ENCODE measurements around the gene LSM12.

The LSM12 gene

DNA sequence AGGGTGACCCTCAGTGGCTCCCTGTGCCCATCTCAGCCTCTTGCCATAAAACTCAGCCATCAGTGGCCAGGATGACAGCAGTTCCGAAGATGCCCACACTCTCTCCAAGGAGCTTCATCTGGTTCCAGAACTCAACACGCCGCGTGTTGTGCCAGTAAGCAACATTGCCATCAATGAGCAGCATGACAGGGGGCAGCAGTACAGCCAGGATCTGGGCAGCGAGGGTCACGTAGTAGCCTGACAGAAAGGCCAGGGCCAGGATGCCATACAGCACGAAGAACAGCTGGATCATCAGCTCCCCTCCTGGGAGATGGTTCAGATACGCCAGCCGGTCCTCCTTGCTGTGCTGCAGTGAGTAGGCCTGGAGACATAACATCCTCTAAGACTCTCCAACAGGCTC lies 54.6 kb downstream of the LSM12 start:
- TF ChIP-seq, protein P1, sequence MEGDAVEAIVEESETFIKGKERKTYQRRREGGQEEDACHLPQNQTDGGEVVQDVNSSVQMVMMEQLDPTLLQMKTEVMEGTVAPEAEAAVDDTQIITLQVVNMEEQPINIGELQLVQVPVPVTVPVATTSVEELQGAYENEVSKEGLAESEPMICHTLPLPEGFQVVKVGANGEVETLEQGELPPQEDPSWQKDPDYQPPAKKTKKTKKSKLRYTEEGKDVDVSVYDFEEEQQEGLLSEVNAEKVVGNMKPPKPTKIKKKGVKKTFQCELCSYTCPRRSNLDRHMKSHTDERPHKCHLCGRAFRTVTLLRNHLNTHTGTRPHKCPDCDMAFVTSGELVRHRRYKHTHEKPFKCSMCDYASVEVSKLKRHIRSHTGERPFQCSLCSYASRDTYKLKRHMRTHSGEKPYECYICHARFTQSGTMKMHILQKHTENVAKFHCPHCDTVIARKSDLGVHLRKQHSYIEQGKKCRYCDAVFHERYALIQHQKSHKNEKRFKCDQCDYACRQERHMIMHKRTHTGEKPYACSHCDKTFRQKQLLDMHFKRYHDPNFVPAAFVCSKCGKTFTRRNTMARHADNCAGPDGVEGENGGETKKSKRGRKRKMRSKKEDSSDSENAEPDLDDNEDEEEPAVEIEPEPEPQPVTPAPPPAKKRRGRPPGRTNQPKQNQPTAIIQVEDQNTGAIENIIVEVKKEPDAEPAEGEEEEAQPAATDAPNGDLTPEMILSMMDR (conservative IDR thresholded peaks at IDR 0.05; ENCODE audit: low read depth, low read length) = no peak
- H3K4me3 ChIP-seq (ENCODE audit: low read length) = no peak overlapping the region
- DNase-seq (ENCODE audit: low read depth) = no peak

DNA sequence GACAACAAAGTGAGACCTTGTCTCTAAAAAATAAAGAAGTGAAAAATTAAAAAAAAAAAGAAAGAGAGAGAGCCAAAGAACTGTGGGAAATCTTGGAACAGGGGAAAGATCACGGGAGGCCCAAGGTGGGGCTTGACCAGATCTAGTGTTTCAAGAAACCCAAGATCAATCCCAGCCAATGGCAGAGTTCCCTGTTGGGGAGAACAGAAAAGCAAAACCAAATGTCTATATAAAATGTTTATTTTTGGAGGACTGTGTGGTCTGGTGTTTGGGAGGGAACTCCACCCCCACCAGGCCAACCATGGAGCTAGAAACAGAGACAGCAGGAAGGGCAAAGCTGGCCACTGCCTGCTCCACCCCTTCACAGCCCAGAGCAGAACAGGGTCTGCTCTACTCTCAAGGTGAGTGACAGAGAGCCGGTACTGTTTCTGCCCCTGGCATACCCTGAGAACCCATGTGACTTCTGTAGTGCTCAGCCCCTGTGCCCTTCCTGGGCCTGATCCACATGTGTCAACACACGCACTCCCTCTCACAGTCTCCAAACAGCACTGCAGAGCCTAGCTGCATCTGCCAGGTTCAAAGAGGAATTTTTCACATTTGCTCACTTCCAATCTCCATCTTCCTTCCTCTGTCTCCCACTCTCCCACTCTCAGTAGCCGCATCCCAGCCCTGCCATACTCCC lies 55.4 kb downstream of the LSM12 start:
- TF ChIP-seq, protein P1 (conservative IDR thresholded peaks at IDR 0.05; ENCODE audit: low read depth, low read length) = no peak
- H3K4me3 ChIP-seq (ENCODE audit: low read length) = no peak overlapping the region

DNA sequence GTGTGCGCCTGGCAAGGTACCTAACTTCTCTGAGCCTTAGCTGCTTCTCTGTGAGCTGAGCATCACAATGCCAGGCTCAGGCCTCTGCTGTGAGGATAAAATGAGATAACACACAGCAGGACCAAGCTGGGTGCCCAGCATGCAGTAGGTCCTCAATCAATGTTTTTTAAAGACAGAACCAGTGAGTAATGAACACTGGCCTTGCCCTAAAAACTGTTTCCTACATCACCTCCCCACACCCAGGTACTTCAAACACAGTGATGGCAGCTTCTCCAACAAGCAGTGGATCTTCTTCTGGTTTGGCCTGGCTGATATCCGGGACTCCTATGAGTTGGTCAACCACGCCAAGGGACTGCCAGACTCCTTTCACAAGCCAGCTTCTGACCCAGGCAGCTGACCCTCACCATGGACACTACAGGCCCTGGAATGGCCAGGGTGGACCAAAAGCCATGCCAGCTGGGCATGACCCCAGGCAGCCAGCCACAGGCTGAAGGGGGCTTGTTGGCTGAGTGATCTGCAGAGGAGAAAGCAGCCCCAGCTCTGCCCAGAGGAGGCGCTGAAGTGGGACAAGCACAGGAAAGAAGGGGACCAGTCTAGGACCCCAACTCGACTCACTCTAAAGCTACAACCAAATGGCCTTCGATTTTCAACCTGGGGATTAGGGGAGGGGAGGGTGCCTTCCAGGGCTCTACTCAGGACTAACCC lies 58.1 kb downstream of the LSM12 start:
- no peak for DNase-seq (ENCODE audit: low read depth)
- H3K4me3 ChIP-seq (ENCODE audit: low read length) = peak overlapping the region; percentile 70
- TF ChIP-seq, protein P1 (conservative IDR thresholded peaks at IDR 0.05; ENCODE audit: low read depth, low read length) = no peak

More for the DNA sequence above, 55.4 kb downstream of the LSM12 start:
- DNase-seq (ENCODE audit: low read depth) = no peak

DNA sequence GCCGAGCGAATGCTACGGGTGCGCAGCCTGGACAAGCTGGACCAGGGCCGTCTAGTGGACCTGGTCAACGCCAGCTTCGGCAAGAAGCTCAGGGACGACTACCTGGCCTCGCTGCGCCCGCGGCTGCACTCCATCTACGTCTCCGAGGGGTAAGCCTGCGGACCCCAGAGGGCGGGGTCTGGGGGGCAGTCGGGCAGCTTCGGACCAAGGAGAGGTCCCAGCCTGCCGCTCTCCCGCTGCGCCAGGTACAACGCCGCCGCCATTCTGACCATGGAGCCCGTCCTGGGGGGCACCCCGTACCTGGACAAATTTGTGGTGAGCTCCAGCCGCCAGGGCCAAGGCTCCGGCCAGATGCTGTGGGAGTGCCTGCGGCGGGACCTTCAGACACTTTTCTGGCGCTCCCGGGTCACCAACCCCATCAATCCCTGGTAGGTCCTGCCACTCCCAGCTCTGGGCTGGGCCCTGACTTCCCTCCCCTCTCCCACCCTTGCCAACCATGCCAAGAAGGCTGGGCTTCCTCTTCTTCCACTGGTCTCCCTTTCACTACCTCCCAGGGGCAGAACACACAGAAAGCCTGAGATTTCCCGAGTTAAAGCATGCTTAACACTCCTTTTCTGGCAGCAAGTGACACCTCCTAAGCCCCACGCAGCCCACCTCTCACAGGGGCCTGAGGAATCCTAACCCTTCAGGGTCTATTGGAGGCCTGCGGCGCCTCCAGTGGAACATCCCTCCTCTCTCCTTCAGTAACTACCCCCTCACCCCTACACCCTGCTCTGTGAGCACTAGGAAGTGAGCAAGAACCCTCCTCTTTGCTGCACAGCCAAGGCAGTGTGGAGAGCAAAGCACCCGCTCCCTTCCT lies 58.9 kb downstream of the LSM12 start:
- DNase-seq (ENCODE audit: low read depth) = no peak
- TF ChIP-seq, protein P1 (conservative IDR thresholded peaks at IDR 0.05; ENCODE audit: low read depth, low read length) = no peak
- H3K4me3 ChIP-seq (ENCODE audit: low read length) = peak overlapping the region; percentile 70

DNA sequence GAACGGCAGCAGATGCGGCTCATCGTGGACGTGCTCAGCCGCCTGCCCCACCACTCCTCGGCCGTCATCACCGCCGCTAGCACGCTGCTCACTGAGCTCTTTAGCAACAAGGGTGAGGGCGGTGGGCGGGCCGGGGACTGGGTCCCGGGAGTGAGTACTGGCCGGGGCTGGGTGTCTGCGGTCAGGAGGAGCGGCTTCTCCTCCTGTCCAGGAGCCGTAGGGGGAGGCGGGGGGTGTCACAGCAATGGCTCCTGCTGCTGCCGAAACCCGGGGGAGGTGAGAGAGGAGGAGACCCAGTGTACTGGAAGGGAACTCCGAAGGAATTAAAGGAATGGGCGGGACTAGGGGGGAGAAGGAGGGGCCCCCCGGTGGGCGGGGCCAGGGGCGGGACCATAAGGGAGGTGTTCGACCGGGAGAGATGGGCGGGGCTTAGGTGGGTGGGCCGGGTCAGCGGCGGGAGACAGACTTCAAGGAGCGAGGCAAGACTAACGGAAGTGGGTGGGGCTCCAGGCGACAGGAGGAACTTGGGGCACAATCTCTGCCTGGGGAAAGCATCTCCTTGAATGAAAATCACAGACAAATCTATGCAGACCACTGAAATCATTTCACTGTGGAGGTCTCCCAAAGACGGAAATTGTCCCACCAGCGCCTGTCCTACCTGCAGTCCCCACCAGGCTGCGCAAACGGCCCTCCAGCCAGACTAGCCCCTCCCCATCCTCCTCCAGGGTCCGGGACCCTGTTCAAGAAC lies 59.7 kb downstream of the LSM12 start:
- TF ChIP-seq, protein P1 (conservative IDR thresholded peaks at IDR 0.05; ENCODE audit: low read depth, low read length) = peak; percentile 78
- peak overlapping the region; percentile 70 for H3K4me3 ChIP-seq (ENCODE audit: low read length)
- peak; percentile 81 for DNase-seq (ENCODE audit: low read depth)

DNA sequence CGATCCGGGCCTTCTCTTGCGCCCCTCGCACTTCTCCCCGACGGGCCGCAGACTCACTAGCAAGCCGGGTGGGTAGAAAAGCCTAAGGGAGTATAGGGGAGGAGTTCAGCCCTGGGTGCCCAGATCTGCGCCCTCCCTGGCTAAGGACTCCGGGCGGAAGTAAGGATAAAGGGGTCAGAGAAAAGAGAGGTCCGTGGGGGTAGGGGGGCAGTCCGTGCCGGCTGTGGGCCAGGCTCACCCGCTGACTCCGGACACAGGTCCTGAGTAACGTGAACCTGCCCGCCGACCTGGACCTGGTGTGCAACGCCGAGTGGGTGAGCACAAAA lies 60.2 kb downstream of the LSM12 start:
- TF ChIP-seq, protein P1 (conservative IDR thresholded peaks at IDR 0.05; ENCODE audit: low read depth, low read length) = no peak
- peak overlapping the region; percentile 70 for H3K4me3 ChIP-seq (ENCODE audit: low read length)
- DNase-seq (ENCODE audit: low read depth) = no peak
